GM18519 (cell line): ENCODE data around the gene KRTAP4-5.
"Not testable (repeated sequence)": the region's sequence is repeated elsewhere in the genome, so short reads cannot be mapped to it uniquely, and the experiment has no call there.

Source experiments
- ATAC-seq: cut with Tn5 transposase; IDR thresholded peaks from one replicate; pipeline ENCODE4 v1.9.1; 2021; ENCODE audit warnings: mild to moderate bottlenecking, moderate library complexity; ENCODE audit not compliant: unreplicated experiment, low FRiP score

The KRTAP4-5 gene

GRCh38 chr17:41116297-41116696 is 33.3 kb downstream of the KRTAP4-5 start:
- no peak for ATAC-seq

- no peak for ATAC-seq
These were observed 38.3 kb downstream of the KRTAP4-5 start for GRCh38 chr17:41111151-41111885.

- ATAC-seq, result not testable (repeated sequence)
These were observed 40.8 kb downstream of the KRTAP4-5 start for GRCh38 chr17:41108728-41109386.

GRCh38 chr17:41107941-41108450 is 41.6 kb downstream of the KRTAP4-5 start:
- no peak for ATAC-seq

GRCh38 chr17:41105347-41105746 is 44.3 kb downstream of the KRTAP4-5 start, which contains the start of gene KRTAP4-9:
TSS of gene KRTAP4-9 (plus strand) at chr17:41105389. CDS start at chr17:41105389, 0 bp downstream.
- ATAC-seq, result not testable (repeated sequence)

GRCh38 chr17:41104386-41105038 is 45.1 kb downstream of the KRTAP4-5 start:
- ATAC-seq, result not testable (repeated sequence)

GRCh38 chr17:41103896-41104295 is 45.7 kb downstream of the KRTAP4-5 start:
- no peak for ATAC-seq

GRCh38 chr17:41101586-41102259 is 47.9 kb downstream of the KRTAP4-5 start, which contains the start of gene KRTAP4-16:
TSS of gene KRTAP4-16 (minus strand) at chr17:41102209. CDS start at chr17:41102209, 0 bp downstream.
- no peak for ATAC-seq

GRCh38 chr17:41099682-41100480 is 49.7 kb downstream of the KRTAP4-5 start:
- ATAC-seq, result not testable (repeated sequence)
